Stimulated activated CD4-positive, alpha-beta T cell treated with anti-CD3 and anti-CD28 coated beads, Interleukin-4, amount 100 ng/mL, for 24 hours (primary cell): ENCODE measurements around the gene SCN5A.

Experiments used
- DNase-seq: peaks from one replicate; pipeline ENCODE4 v3.0.0-alpha.2; 2020

SCN5A gene

DNA sequence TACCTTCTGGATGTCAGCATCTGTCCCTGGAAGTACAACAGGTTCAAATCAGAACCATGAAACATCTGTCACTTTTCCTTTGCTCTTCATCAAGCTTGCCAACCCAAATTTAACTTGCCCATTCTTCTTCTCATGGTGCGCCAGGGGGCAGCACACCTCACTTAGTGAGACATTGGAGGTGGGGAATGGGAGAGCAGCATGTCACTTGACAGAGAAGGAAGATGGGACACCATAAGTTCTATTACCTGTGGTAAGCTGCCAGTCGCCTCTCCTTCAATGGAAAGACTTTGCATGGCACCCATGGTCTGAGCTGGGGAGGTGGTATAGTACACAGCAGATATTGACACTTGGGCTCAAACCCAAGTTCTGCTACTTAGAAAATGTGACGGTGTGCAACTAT is 2.9 kb downstream of the SCN5A start:
- no peak for DNase-seq

DNA sequence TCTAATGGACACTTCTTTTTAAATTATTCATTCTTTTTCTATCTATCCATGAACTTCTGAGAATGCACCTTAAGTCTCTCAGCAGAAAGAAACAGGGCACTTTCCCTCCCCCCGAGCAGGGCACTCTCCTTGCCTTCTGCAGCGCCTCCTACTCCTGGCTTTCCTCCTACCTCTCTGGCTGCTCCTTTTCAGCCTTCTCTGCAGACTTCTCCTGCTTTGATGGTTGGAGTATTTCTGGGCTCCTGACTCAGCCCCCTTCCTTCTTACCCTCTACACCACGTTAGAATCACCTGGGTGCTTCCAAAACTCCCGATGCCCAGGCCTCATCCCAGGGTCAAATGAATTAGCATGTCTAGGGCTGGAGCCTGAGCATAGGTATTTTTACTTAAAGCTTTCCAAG is 3.4 kb downstream of the SCN5A start:
- no peak for DNase-seq

GRCh38 chr3:38645601-38646000 is 3.9 kb downstream of the SCN5A start:
- DNase-seq = no peak

DNA sequence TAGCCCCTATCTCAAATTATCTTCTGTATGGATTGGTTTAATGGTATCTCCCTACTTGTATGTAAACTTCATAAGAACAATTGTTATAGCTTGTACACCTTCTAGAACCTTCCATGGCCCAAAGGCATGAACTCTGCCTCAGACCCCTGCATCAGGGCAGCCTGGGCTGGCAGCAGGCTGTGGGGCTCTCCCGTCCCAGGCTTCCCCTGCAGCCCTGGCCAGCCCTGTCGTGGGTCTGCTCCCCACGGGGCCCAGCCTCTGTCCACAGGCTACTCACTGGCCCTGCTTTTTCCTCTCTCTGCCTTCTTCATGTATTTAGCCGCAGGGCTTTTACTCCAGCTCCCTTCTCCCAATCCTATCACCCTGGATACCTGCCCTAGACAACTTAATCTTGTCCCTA is 4.4 kb downstream of the SCN5A start:
- no peak for DNase-seq

- no peak for DNase-seq
Observed at GRCh38 chr3:38644662-38645053, 4.8 kb downstream of the SCN5A start.

DNA sequence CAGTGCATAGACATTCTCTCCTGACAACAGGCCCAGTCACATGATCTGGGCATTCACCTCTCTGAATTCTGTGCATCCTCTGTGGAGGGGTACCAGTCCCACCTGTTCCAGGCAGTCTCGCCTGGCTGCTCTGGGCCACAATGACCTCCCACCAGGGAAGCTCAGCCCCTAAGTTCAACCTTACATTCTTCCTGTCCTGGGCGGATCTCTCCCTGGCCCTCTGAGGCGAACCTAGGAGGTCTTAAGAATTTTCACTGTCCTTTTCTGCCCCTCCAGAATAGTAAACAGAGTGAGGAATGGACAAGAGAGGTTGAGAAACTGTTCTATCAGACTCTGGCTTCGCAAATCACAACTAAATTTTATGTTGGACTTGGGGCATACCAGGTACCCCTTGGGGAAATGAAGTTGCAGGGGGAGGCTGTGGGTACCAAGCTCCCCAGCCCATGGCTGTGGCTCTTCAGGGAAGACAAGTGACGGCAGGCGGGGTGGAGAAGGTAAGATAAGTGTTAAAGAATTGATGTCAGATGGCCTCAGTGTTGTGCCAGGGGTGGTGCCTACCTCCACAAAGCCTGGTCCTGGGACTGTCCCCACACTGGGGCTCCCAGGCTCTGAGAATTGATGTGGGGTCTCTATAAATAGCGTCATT is 5.3 kb downstream of the SCN5A start:
- DNase-seq = no peak

GRCh38 chr3:38643592-38643991 is 5.9 kb downstream of the SCN5A start:
- DNase-seq = no peak

DNA sequence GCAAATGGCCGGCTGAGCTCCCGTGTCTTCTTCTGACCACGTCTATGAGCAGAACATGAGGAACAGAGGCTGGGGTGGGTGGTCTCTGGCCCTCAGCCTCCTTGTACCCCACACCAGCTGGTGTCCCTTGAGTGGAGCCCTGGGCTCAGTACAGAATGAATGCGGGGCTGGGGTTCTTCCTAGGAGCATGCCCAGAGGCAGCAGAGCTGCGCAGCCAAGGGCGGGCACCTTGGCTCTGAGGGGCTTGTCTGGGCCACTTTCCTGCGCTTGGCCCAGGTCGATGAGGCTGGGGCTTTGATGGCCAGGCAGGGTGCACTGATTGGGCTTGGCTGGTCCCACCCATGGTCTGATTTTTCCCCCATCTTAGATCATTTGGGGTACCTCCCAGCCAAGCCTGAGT is 6.4 kb downstream of the SCN5A start:
- no peak for DNase-seq

DNA sequence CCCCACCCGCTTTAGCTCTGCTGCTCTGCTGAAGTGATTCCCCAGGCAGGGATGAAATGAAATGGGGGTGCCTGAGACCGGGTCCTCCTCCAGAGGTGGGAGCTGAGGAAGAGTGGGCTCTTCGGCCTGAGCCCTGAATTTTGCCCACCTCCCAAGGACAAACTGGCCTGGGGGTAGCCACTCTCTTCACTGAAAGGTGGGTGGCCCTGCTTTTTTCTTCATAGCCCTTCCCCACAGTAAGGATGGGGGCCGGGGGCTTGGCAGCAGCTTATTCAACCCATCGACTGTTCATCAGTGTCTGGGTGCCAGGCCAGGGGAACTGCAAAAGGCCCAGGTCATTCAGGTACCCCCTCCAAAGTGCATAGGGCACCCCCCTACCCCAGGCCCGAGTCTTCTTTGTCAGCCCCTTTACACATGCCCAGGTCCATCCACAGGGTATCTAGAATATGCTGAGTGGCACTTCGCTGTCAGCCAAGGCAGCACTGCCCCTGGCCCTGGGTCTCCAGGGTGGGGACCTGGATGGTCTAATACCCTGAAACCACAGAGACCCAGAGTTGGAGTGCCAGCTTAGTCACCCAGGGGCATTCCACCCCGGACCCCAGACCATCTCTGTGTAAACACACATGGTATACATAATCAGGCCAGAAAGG is 7.9 kb downstream of the SCN5A start:
- no peak for DNase-seq

- DNase-seq = no peak
Observed at GRCh38 chr3:38640661-38641452, 8.6 kb downstream of the SCN5A start.

DNA sequence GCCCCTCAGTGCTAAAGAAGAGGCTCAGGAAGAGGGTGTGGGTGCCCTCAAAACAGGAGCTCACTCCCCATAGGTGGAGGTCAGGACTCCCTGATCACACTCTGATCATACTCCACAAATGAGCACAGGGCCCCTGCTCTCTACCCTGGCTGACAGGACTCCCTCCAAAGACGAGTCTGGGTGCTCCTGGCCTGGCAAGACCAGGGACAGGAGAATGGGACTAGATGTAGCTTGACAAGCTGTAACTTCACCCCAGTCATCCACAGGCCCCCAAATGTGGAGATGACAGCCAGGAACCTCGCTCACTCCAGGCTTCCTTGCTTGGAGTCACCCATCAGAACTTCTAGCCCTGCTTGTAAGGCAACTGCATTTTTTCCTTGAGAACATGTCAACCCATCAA is 11.1 kb downstream of the SCN5A start:
- no peak for DNase-seq

DNA sequence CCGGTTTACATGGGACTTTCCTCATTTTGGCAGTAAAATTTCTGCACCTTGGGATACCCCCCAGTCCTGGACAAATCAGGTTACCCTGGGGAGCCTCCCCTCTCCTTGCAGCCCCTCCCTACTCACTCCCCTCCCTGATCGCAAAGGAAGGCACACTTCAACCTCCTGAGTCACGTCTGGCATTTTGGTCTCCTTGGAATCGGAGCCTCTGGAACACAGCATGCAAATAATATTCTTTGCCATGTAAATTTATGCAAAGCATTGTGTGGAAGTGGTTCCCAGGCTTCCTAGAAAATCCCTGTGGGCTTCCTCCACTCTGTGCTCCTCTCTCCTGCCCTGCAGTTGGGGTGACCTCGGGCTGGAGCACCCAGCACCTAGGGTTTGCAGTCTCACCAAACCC is 11.6 kb downstream of the SCN5A start:
- no peak for DNase-seq

DNA sequence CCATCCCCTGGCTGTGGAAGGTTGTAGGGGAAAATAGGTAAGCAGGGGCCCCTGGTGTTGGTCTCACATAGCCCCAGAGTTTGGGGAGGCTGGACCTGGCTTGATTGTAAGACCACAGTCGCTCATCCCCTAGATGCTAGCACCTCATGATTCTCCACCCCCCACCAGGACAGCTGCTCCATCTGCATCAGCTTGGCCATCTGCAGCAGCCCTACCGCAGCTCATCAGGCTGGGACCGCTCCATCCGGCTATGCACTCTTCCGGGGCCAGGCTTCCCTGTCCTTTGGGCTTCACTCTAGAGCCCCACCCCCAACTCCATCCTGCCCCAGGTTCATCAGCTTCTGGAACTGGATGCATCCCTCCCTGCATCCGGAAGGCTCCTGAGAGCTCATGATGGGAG is 12.6 kb downstream of the SCN5A start:
- DNase-seq = no peak

DNA sequence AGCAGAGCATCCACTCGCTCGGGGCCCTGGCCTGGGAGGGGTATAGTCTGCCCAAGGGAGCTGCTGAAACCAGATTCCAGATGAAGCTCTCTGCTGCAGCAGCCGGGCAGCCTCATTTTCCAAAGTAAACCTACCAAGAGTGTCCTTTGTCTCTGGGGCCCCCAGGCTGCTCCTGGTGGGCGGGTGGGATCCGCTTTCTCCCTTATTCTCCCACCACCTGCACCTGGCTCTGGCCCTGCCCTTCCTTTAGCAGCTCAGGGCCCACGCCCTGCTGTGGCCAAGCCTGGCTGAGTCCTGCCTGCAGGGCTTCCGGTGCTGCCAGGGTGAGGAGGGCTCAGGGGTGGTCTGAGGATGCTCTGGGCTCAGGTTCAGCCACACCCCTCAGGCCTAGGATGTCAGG is 13.0 kb downstream of the SCN5A start:
- no peak for DNase-seq

- DNase-seq = no peak
Observed at GRCh38 chr3:38634111-38634510, 15.4 kb downstream of the SCN5A start.

- no peak for DNase-seq
Observed at GRCh38 chr3:38632989-38633388, 16.5 kb downstream of the SCN5A start.

GRCh38 chr3:38630606-38631005 is 18.9 kb downstream of the SCN5A start:
- no peak for DNase-seq

DNA sequence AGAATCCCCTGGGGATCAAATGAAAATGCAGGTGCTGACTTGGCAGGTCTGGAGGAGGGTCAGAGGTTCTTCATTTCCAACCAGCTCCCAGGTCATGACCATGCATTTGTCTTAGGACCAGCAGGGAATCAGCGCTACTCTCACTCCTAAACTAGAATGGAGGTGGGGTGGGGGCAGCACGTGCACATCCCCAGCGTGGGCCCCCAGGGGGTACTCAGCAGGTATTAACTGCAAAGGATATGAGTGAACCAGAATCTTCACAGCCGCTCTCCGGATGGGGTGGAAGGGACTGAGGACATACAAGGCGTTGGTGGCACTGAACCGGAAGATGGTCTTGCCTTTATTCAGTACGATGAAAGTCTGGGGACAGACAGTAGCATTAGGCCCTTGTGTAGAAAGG is 19.4 kb downstream of the SCN5A start:
- no peak for DNase-seq

GRCh38 chr3:38628835-38629234 is 20.7 kb downstream of the SCN5A start:
- DNase-seq = no peak

GRCh38 chr3:38627956-38628355 is 21.5 kb downstream of the SCN5A start:
- DNase-seq = no peak

- no peak for DNase-seq
Observed at GRCh38 chr3:38626171-38626570, 23.3 kb downstream of the SCN5A start.

DNA sequence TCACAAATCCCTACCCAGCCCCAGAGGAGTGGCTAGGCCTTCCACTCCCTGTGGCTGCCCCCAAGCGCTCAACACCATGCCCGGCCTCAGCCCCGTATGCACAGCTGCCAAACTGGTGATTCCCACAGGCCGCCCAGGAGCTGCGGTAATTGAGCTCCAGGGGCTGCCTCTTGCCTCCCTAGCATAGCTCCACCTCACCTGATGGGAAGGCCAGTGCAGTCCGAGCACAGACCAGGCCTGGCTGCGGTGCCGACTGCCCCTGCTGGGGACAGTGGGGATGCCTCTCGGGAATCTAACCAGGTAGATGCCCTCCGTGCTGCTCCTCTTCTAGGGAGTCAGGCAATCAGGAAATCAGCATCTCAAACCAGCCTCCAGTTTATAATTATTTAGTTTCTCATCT is 25.9 kb downstream of the SCN5A start:
- DNase-seq = no peak

GRCh38 chr3:38622336-38622735 is 27.2 kb downstream of the SCN5A start:
- DNase-seq = no peak

GRCh38 chr3:38620236-38620635 is 29.3 kb downstream of the SCN5A start:
- DNase-seq = no peak
